Astrocyte (in vitro differentiated cells and primary cell): ENCODE data around the gene COL4A6. TPM values are rescaled to one million over a fixed set of nuclear protein-coding genes. Genes with fewer than 3 reads are reported as not detected.
"Not testable (repeated sequence)": the region's sequence is repeated elsewhere in the genome, so short reads cannot be mapped to it uniquely, and the experiment has no call there.

Experiments
- DNase-seq: peaks from one replicate; pipeline ENCODE4 v3.0.0-alpha.2; 2010; ENCODE audit warnings: low read depth
- FAIRE-seq: peaks from 2 replicates; lab custom pipeline; 2011; peaks lifted over from hg19 to GRCh38; lab: Jason Lieb, UNC
- H2AFZ ChIP-seq: 2 replicates; pipeline ENCODE4 v1.6.0; 2012; ENCODE audit warnings: low read depth, low read length, inconsistent platforms
- H3K27ac ChIP-seq: 2 replicates; pipeline ENCODE4 v1.5.1; 2011; ENCODE audit warnings: low read depth, low read length, inconsistent platforms
- H3K27me3 ChIP-seq: 2 replicates; pipeline ENCODE4 v1.6.0; 2011; ENCODE audit warnings: low read length, inconsistent platforms; ENCODE audit not compliant: insufficient read depth
- H3K36me3 ChIP-seq: 2 replicates; pipeline ENCODE4 v1.5.1; 2011; ENCODE audit warnings: low read length, inconsistent platforms; ENCODE audit not compliant: insufficient read depth
- H3K4me1 ChIP-seq: 2 replicates; pipeline ENCODE4 v1.5.1; 2011; ENCODE audit warnings: low read length, inconsistent platforms; ENCODE audit not compliant: insufficient read depth
- H3K4me2 ChIP-seq: 2 replicates; pipeline ENCODE4 v1.6.0; 2012; ENCODE audit warnings: low read length, inconsistent platforms
- H3K4me3 ChIP-seq: 2 replicates; pipeline ENCODE4 v1.5.1; 2011; ENCODE audit warnings: low read depth, mild to moderate bottlenecking, low read length, inconsistent platforms; ENCODE audit not compliant: insufficient read depth
- H3K79me2 ChIP-seq: 2 replicates; pipeline ENCODE4 v1.6.0; 2012; ENCODE audit warnings: mild to moderate bottlenecking, low read length, inconsistent platforms; ENCODE audit not compliant: insufficient read depth
- H3K9ac ChIP-seq: 2 replicates; pipeline ENCODE4 v1.6.0; 2012; ENCODE audit warnings: mild to moderate bottlenecking, low read length, inconsistent platforms
- H3K9me3 ChIP-seq: 2 replicates; pipeline ENCODE4 v1.5.1; 2012; ENCODE audit warnings: low read depth, mild to moderate bottlenecking, low read length, inconsistent platforms; ENCODE audit not compliant: insufficient read depth
- H4K20me1 ChIP-seq: 2 replicates; pipeline ENCODE4 v1.6.0; 2012; ENCODE audit warnings: low read length, inconsistent platforms; ENCODE audit not compliant: insufficient read depth
- H3K27ac Mint-ChIP-seq: one replicate; pipeline ENCODE4 v1.8.0; 2021; ENCODE audit warnings: mild to moderate bottlenecking, mixed read lengths; ENCODE audit not compliant: unreplicated experiment
- H3K27me3 Mint-ChIP-seq: one replicate; pipeline ENCODE4 v1.8.0; 2021; ENCODE audit warnings: low read depth, mixed read lengths; ENCODE audit not compliant: unreplicated experiment
- H3K36me3 Mint-ChIP-seq: one replicate; pipeline ENCODE4 v1.8.0; 2021; ENCODE audit warnings: low read depth, mixed read lengths; ENCODE audit not compliant: unreplicated experiment
- H3K4me1 Mint-ChIP-seq: one replicate; pipeline ENCODE4 v1.8.0; 2021; ENCODE audit warnings: low read depth, mixed read lengths; ENCODE audit not compliant: unreplicated experiment
- H3K4me3 Mint-ChIP-seq: one replicate; pipeline ENCODE4 v1.8.0; 2021; ENCODE audit warnings: mild to moderate bottlenecking, moderate library complexity, mixed read lengths; ENCODE audit not compliant: unreplicated experiment
- H3K9me3 Mint-ChIP-seq: one replicate; pipeline ENCODE4 v1.8.0; 2021; ENCODE audit warnings: mild to moderate bottlenecking, mixed read lengths; ENCODE audit not compliant: unreplicated experiment
- CTCF ChIP-seq: IDR thresholded peaks from 2 replicates; pipeline ENCODE4 v1.5.1; 2011; ENCODE audit warnings: low read depth, mild to moderate bottlenecking, inconsistent platforms, low read length, moderate library complexity; ENCODE audit not compliant: insufficient read depth
- EZH2 ChIP-seq: IDR thresholded peaks from 2 replicates; pipeline ENCODE4 v1.6.1; 2012; ENCODE audit warnings: mild to moderate bottlenecking, low read length, inconsistent platforms; ENCODE audit not compliant: insufficient read depth
- total RNA-seq: library from RNA; stranded (reverse); gene quantifications from 2 replicates; pipeline ENCODE4 v1.2.1, GENCODE V29; 2021

COL4A6 gene
- total RNA-seq, 1 donor from 2014 or later: 8.1 TPM

DNA sequence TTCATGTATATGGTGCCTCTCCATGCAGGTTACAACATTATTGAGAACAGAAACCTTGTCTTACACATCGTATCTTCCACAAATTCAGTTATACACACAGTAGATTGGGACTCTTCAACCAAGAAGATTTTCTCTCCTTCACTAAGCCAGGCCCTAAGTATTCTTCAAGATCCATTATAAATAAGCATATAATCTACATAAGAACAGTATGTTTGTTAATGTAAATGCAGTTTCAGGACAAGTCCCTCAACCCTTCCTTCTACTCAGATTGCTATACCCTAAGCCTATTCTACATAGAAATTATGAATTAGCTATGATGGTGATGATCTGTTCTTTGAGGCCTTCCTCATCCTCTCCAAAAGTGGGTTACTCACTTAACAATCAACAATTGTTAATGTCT, 41.2 kb downstream of the COL4A6 start:
- no peaks in the 10 kb centered on the region for H3K36me3 Mint-ChIP-seq

GRCh38 chrX:108396188-108396891, 41.9 kb downstream of the COL4A6 start:
- FAIRE-seq (peak; percentile 92), DNase-seq (peak; percentile 46)
- H3K9me3 Mint-ChIP-seq: peaks cover 2% of the 10 kb centered on the region
- Histone ChIP-seq H3K4me3 (no peak overlapping the region), H3K36me3 (no peaks in the 10 kb centered on the region), H3K9ac (no peak overlapping the region), H4K20me1 (no peaks in the 10 kb centered on the region), H3K9me3 (no peaks in the 10 kb centered on the region), H2AFZ (peak overlapping the region; percentile 34), H3K4me2 (peak overlapping the region; percentile 30), H3K4me1 (peaks cover 10% of the 10 kb centered on the region), H3K27ac (no peak overlapping the region), H3K27me3 (no peaks in the 10 kb centered on the region), H3K79me2 (no peaks in the 10 kb centered on the region)
- H3K27me3 Mint-ChIP-seq: no peaks in the 10 kb centered on the region
- H3K4me1 Mint-ChIP-seq: peaks cover 27% of the 10 kb centered on the region
- TF ChIP-seq CTCF: no peak
- TF ChIP-seq EZH2: no peak
- H3K4me3 Mint-ChIP-seq: no peak overlapping the region
- no peaks in the 10 kb centered on the region for H3K36me3 Mint-ChIP-seq
- H3K27ac Mint-ChIP-seq: peak overlapping the region; percentile 64

More for the DNA sequence above, 41.2 kb downstream of the COL4A6 start:
- peaks cover 10% of the 10 kb centered on the region for H3K4me1 ChIP-seq
- H3K9me3 ChIP-seq: no peaks in the 10 kb centered on the region
- H3K36me3 ChIP-seq: no peaks in the 10 kb centered on the region
- H4K20me1 ChIP-seq: no peaks in the 10 kb centered on the region
- H3K9ac ChIP-seq: no peak overlapping the region
- H3K79me2 ChIP-seq: no peaks in the 10 kb centered on the region
- no peaks in the 10 kb centered on the region for H3K27me3 Mint-ChIP-seq
- TF ChIP-seq CTCF (no peak), EZH2 (no peak)
- peaks cover 27% of the 10 kb centered on the region for H3K4me1 Mint-ChIP-seq
- H3K4me3 Mint-ChIP-seq: no peak overlapping the region
- DNase-seq (no peak), FAIRE-seq (peak; percentile 85)
- no peak overlapping the region for H3K4me3 ChIP-seq
- no peaks in the 10 kb centered on the region for H3K27me3 ChIP-seq
- peak overlapping the region; percentile 20 for H3K27ac Mint-ChIP-seq
- H3K9me3 Mint-ChIP-seq: peaks cover 2% of the 10 kb centered on the region
- peak overlapping the region; percentile 30 for H3K4me2 ChIP-seq
- no peak overlapping the region for H2AFZ ChIP-seq
- no peak overlapping the region for H3K27ac ChIP-seq

- not testable (repeated sequence) for H3K27me3 Mint-ChIP-seq, H3K79me2 ChIP-seq, H4K20me1 ChIP-seq, H2AFZ ChIP-seq, H3K4me1 Mint-ChIP-seq, H3K4me3 Mint-ChIP-seq, H3K27me3 ChIP-seq, H3K4me3 ChIP-seq, H3K4me1 ChIP-seq, H3K27ac Mint-ChIP-seq, H3K9me3 Mint-ChIP-seq, H3K4me2 ChIP-seq, H3K36me3 Mint-ChIP-seq, H3K36me3 ChIP-seq, H3K9ac ChIP-seq, DNase-seq, H3K9me3 ChIP-seq, H3K27ac ChIP-seq
- FAIRE-seq: peak; percentile 26
These were observed 47.1 kb downstream of the COL4A6 start for GRCh38 chrX:108390976-108391717.
